Vagina (tissue), 2 donors: ENCODE data around the gene EML3.
"Not testable (repeated sequence)": the region's sequence is repeated elsewhere in the genome, so short reads cannot be mapped to it uniquely, and the experiment has no call there.

Experiments
- POLR2A ChIP-seq, 2 donors: fragments of 450-650 bp; IDR thresholded peaks; one replicate each; pipeline ENCODE4 v1.6.1; 2017; ENCODE audit warnings: antibody characterized with exemption in 2 of 2, mild to moderate bottlenecking in 2 of 2, moderate library complexity in 2 of 2
- POLR2AphosphoS5 ChIP-seq, 2 donors: sonication (generic); formaldehyde crosslinking; IDR thresholded peaks; one replicate each; pipeline ENCODE4 v1.9.0; 2017; ENCODE audit warnings: antibody characterized with exemption in 2 of 2, mild to moderate bottlenecking in 2 of 2, low read depth in 1 of 2; ENCODE audit not compliant: insufficient read depth in 1 of 2
- TF ChIP-seq, protein P1 (sequence below), 3 experiments: fragments of 450-650 bp in 2 of 3; fragments of 200-600 bp in 1 of 3; sonication (generic) in 1 of 3; IDR thresholded peaks; one replicate each; pipeline ENCODE4 v1.5.1; 2017 to 2019; ENCODE audit warnings: antibody characterized with exemption in 3 of 3, mild to moderate bottlenecking in 2 of 3, moderate library complexity in 2 of 3

DNA sequence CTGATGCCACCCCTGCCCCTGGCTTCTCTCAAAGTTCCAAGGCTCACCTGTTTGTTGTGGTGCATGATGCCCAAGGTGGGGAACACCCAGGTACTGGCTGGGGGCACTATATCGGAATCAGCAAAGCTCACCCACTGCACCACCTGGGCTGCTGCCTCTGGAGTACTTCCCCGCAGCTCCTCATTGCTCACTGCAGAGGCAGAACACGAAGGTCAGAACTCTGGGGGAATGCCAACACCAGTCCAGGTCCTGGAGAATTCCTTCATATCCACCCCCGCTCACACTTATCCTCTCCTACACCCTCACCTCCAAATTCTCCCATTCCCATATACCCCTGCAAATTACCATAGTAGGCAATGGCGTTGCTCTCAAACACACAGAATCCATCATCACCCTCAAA, 41.1 kb downstream of the EML3 start:
- TF ChIP-seq, protein P1, sequence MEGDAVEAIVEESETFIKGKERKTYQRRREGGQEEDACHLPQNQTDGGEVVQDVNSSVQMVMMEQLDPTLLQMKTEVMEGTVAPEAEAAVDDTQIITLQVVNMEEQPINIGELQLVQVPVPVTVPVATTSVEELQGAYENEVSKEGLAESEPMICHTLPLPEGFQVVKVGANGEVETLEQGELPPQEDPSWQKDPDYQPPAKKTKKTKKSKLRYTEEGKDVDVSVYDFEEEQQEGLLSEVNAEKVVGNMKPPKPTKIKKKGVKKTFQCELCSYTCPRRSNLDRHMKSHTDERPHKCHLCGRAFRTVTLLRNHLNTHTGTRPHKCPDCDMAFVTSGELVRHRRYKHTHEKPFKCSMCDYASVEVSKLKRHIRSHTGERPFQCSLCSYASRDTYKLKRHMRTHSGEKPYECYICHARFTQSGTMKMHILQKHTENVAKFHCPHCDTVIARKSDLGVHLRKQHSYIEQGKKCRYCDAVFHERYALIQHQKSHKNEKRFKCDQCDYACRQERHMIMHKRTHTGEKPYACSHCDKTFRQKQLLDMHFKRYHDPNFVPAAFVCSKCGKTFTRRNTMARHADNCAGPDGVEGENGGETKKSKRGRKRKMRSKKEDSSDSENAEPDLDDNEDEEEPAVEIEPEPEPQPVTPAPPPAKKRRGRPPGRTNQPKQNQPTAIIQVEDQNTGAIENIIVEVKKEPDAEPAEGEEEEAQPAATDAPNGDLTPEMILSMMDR (IDR thresholded peaks at IDR 0.05): not testable (repeated sequence)
- not testable (repeated sequence) for TF ChIP-seq POLR2A (IDR thresholded peaks at IDR 0.05); POLR2AphosphoS5 (IDR thresholded peaks at IDR 0.05; ENCODE audit: insufficient read depth in 1 of 2, low read depth in 1 of 2)
